Measurements from ENCODE around the gene TCERG1. TPM values are rescaled to one million over a fixed set of nuclear protein-coding genes. Genes with fewer than 3 reads are reported as not detected.

TCERG1 gene
- 113 and 121 TPM in 2 replicates for total RNA-seq
- long read RNA-seq, partial matches to known transcripts: 14 of 22 reads
- long read RNA-seq, other reads (novel, unspliced or antisense): 8 of 22 reads

- no peaks in the 10 kb centered on the region for H3K9me3 Mint-ChIP-seq (ENCODE audit: low read depth)
- peak within 1 kb of the TSS; percentile 97 for H3K4me3 Mint-ChIP-seq (ENCODE audit: low read depth)
- no peaks in the 10 kb centered on the region for H3K27me3 Mint-ChIP-seq
- peak within 1 kb of the TSS; percentile 100 for H3K27ac Mint-ChIP-seq
- peaks cover 28% of the 10 kb centered on the region for H3K4me1 Mint-ChIP-seq (ENCODE audit: low read depth)
- TF ChIP-seq CTCF (IDR thresholded peaks at IDR 0.05; ENCODE audit: unreplicated experiment): peak; percentile 83
- peaks cover 1% of the 10 kb centered on the region for H3K36me3 Mint-ChIP-seq (ENCODE audit: insufficient read depth)
- peak; percentile 96 for DNase-seq (ENCODE audit: low spot score, unreplicated experiment)
Observed at GRCh38 chr5:146446861-146447733, at the start of gene TCERG1. TSS of gene TCERG1 (plus strand) at chr5:146447333. CDS start at chr5:146447350, 17 bp downstream.

GRCh38 chr5:146398826-146399225 lies 48.3 kb upstream of the TCERG1 start:
- Mint-ChIP-seq H3K27ac (no peak overlapping the region), H3K4me1 (ENCODE audit: low read depth) (no peaks in the 10 kb centered on the region), H3K27me3 (peaks cover 48% of the 10 kb centered on the region), H3K36me3 (ENCODE audit: insufficient read depth) (no peaks in the 10 kb centered on the region), H3K4me3 (ENCODE audit: low read depth) (no peak overlapping the region), H3K9me3 (ENCODE audit: low read depth) (no peaks in the 10 kb centered on the region)
- no peak for TF ChIP-seq CTCF (IDR thresholded peaks at IDR 0.05; ENCODE audit: unreplicated experiment)
- DNase-seq (ENCODE audit: low spot score, unreplicated experiment): no peak

- Mint-ChIP-seq H3K4me3 (ENCODE audit: low read depth) (no peak overlapping the region), H3K9me3 (ENCODE audit: low read depth) (no peaks in the 10 kb centered on the region), H3K4me1 (ENCODE audit: low read depth) (no peaks in the 10 kb centered on the region), H3K27me3 (peaks cover 44% of the 10 kb centered on the region), H3K27ac (no peak overlapping the region), H3K36me3 (ENCODE audit: insufficient read depth) (no peaks in the 10 kb centered on the region)
- no peak for DNase-seq (ENCODE audit: low spot score, unreplicated experiment)
- no peak for TF ChIP-seq CTCF (IDR thresholded peaks at IDR 0.05; ENCODE audit: unreplicated experiment)
Observed at GRCh38 chr5:146399481-146399880, 47.7 kb upstream of the TCERG1 start.

- peaks cover 38% of the 10 kb centered on the region for H3K27me3 Mint-ChIP-seq
- H3K27ac Mint-ChIP-seq: no peak overlapping the region
- no peaks in the 10 kb centered on the region for H3K36me3 Mint-ChIP-seq (ENCODE audit: insufficient read depth)
- H3K4me1 Mint-ChIP-seq (ENCODE audit: low read depth): no peaks in the 10 kb centered on the region
- DNase-seq (ENCODE audit: low spot score, unreplicated experiment): no peak
- H3K4me3 Mint-ChIP-seq (ENCODE audit: low read depth): no peak overlapping the region
- no peaks in the 10 kb centered on the region for H3K9me3 Mint-ChIP-seq (ENCODE audit: low read depth)
- no peak for TF ChIP-seq CTCF (IDR thresholded peaks at IDR 0.05; ENCODE audit: unreplicated experiment)
Observed at GRCh38 chr5:146400201-146400600, 46.9 kb upstream of the TCERG1 start.

- no peak for DNase-seq (ENCODE audit: low spot score, unreplicated experiment)
- H3K4me3 Mint-ChIP-seq (ENCODE audit: low read depth): no peak overlapping the region
- no peaks in the 10 kb centered on the region for H3K9me3 Mint-ChIP-seq (ENCODE audit: low read depth)
- H3K36me3 Mint-ChIP-seq (ENCODE audit: insufficient read depth): no peaks in the 10 kb centered on the region
- no peak for TF ChIP-seq CTCF (IDR thresholded peaks at IDR 0.05; ENCODE audit: unreplicated experiment)
- no peak overlapping the region for H3K27ac Mint-ChIP-seq
- H3K4me1 Mint-ChIP-seq (ENCODE audit: low read depth): no peaks in the 10 kb centered on the region
- H3K27me3 Mint-ChIP-seq: peaks cover 38% of the 10 kb centered on the region
Observed at GRCh38 chr5:146401021-146401420, 46.1 kb upstream of the TCERG1 start.

Data from progenitor cell of endocrine pancreas (in vitro differentiated cells).